Breast epithelium (tissue), 3 donors: ENCODE data around the gene NR0B2.

ENCODE experiments used
- CTCF ChIP-seq, 3 donors: fragments of 450-650 bp; IDR thresholded peaks; one replicate each; pipeline ENCODE4 v1.5.1; 2016 to 2017; ENCODE audit warnings: antibody characterized with exemption in 3 of 3, mild to moderate bottlenecking in 3 of 3, moderate library complexity in 3 of 3
- POLR2A ChIP-seq: fragments of 450-650 bp; IDR thresholded peaks from one replicate; pipeline ENCODE4 v1.6.1; 2016; ENCODE audit warnings: antibody characterized with exemption, mild to moderate bottlenecking, moderate library complexity
- POLR2AphosphoS5 ChIP-seq, 3 donors: sonication (generic); formaldehyde crosslinking; IDR thresholded peaks; one replicate each; pipeline ENCODE4 v1.6.1; 2017; ENCODE audit warnings: antibody characterized with exemption in 3 of 3

GRCh38 chr1:26936823-26937222, 23.0 kb upstream of the NR0B2 start:
- TF ChIP-seq CTCF (IDR thresholded peaks at IDR 0.05) (no peak), POLR2A (no peak), POLR2AphosphoS5 (IDR thresholded peaks at IDR 0.05) (no peak)
